GM12878 (cell line): ENCODE results near the gene SYNGAP1. TPM values are rescaled to one million over a fixed set of nuclear protein-coding genes. Genes with fewer than 3 reads are reported as not detected.

Experiments used
- ATAC-seq: fragments of 200-7000 bp; cut with Tn5 transposase; 3 replicates; pipeline ENCODE4 v1.9.1; 2020; ENCODE audit warnings: mild to moderate bottlenecking, moderate library complexity
- BruUV-seq: library from RNA; stranded (reverse); fragments of 400-500 nt; replicated peaks from 2 replicates; lab custom pipeline; 2021; lab: Mats Ljungman, UMichigan
- CTCF ChIA-PET: fragments of 300-600 bp; sonication (Branson Sonifier 250); formaldehyde crosslinking; extraction: SDS; loops from one replicate; lab custom pipeline; 2021; ENCODE audit warnings: inconsistent platforms; lab: Yijun Ruan, JAX
- POLR2A ChIA-PET: fragments of 350-600 bp; formaldehyde crosslinking; extraction: SDS; loops from one replicate; lab custom pipeline; 2021; ENCODE audit warnings: inconsistent platforms; lab: Charles Lee
- RAD21 ChIA-PET: fragments of 300-600 bp; sonication (Branson Sonifier 250); formaldehyde crosslinking; loops from one replicate; lab custom pipeline; 2023; ENCODE audit warnings: antibody characterized with exemption; ENCODE audit not compliant: unreplicated experiment; lab: Charles Lee
- SMC1A ChIA-PET: fragments of 300-600 bp; sonication (Branson Sonifier 250); formaldehyde crosslinking; loops from one replicate; lab custom pipeline; 2023; ENCODE audit not compliant: unreplicated experiment, uncharacterized antibody; lab: Charles Lee
- DNase-seq: peaks from one replicate; pipeline ENCODE4 v3.0.0-alpha.2; 2011; ENCODE audit warnings: low read depth, low spot score
- FAIRE-seq: peaks from 3 replicates; lab custom pipeline; 2011; peaks lifted over from hg19 to GRCh38; lab: Jason Lieb, UNC
- H2AFZ ChIP-seq: 2 replicates; pipeline ENCODE4 v1.6.0; 2011; ENCODE audit warnings: low read depth, low read length, control low read depth; ENCODE audit not compliant: control insufficient read depth
- H3K27ac ChIP-seq: 2 replicates; pipeline ENCODE4 v1.5.1; 2011; ENCODE audit warnings: control low read depth; ENCODE audit not compliant: control insufficient read depth, insufficient read depth
- H3K27me3 ChIP-seq, 2 experiments: replicated peaks in 1 of 2; 2 replicates each; pipeline versions ENCODE4 v1.6.0 to v1.6.1; 2011; ENCODE audit warnings: low read length in 1 of 2; ENCODE audit not compliant: control insufficient read depth in 2 of 2, insufficient read depth in 2 of 2
- H3K36me3 ChIP-seq, 2 experiments: 2 replicates each; pipeline ENCODE4 v1.5.1; 2011; ENCODE audit warnings: low read length in 1 of 2; ENCODE audit not compliant: control insufficient read depth in 2 of 2, insufficient read depth in 2 of 2
- H3K4me1 ChIP-seq: 2 replicates; pipeline ENCODE4 v1.6.1; 2011; ENCODE audit warnings: mild to moderate bottlenecking, low read length, moderate library complexity, mixed read lengths; ENCODE audit not compliant: control insufficient read depth, insufficient read depth
- H3K4me2 ChIP-seq: 2 replicates; pipeline ENCODE4 v1.6.0; 2011; ENCODE audit warnings: control low read depth; ENCODE audit not compliant: control insufficient read depth, insufficient read depth
- H3K4me3 ChIP-seq: fragments of 200-600 bp; sonication (generic); 2 replicates; pipeline ENCODE4 v1.5.1; 2016
- H3K79me2 ChIP-seq: 2 replicates; pipeline ENCODE4 v1.6.0; 2011; ENCODE audit warnings: low read length; ENCODE audit not compliant: control insufficient read depth, insufficient read depth
- H3K9ac ChIP-seq: 2 replicates; pipeline ENCODE4 v1.8.0; 2011; ENCODE audit warnings: low read length, control low read depth, mixed read lengths; ENCODE audit not compliant: control insufficient read depth, insufficient read depth
- H3K9me3 ChIP-seq: replicated peaks from 3 replicates; pipeline ENCODE4 v1.5.1; 2011; ENCODE audit warnings: mild to moderate bottlenecking, low read length; ENCODE audit not compliant: control insufficient read depth, insufficient read depth
- H4K20me1 ChIP-seq: 2 replicates; pipeline ENCODE4 v1.6.0; 2011; ENCODE audit not compliant: control insufficient read depth, insufficient read depth
- CREB1 ChIP-seq: IDR thresholded peaks from 2 replicates; pipeline ENCODE4 v1.6.1; 2012; ENCODE audit warnings: low read depth, mild to moderate bottlenecking, inconsistent platforms
- CTCF ChIP-seq, 3 experiments: IDR thresholded peaks in 2 of 3; conservative IDR thresholded peaks in 1 of 3; 2 replicates each; pipeline ENCODE4 v1.5.1; 2011; ENCODE audit warnings: low read depth in 3 of 3, low read length in 3 of 3, mild to moderate bottlenecking in 3 of 3, control low read depth in 2 of 3, moderate library complexity in 2 of 3, inconsistent platforms in 1 of 3, mixed read lengths in 1 of 3; ENCODE audit not compliant: control insufficient read depth in 2 of 3, insufficient read depth in 1 of 3; ENCODE audit errors: extremely low read depth in 1 of 3
- NFIC ChIP-seq: IDR thresholded peaks from 2 replicates; pipeline ENCODE4 v1.6.1; 2012; ENCODE audit warnings: low read depth, mild to moderate bottlenecking, inconsistent platforms, low read length, moderate library complexity
- NR2F1 ChIP-seq: fragments of 450-650 bp; conservative IDR thresholded peaks from 2 replicates; pipeline ENCODE4 v1.6.1; 2017; ENCODE audit warnings: mild to moderate bottlenecking
- RAD21 ChIP-seq: IDR thresholded peaks from 2 replicates; pipeline ENCODE4 v1.6.1; 2011; ENCODE audit warnings: mild to moderate bottlenecking, low read depth, low read length, moderate library complexity; ENCODE audit not compliant: insufficient read depth
- RB1 ChIP-seq: fragments of 450-650 bp; formaldehyde crosslinking; IDR thresholded peaks from 2 replicates; pipeline ENCODE4 v1.6.1; 2017; ENCODE audit warnings: mild to moderate bottlenecking, borderline replicate concordance
- RUNX3 ChIP-seq: IDR thresholded peaks from 2 replicates; pipeline ENCODE4 v1.6.1; 2012; ENCODE audit warnings: low read length, inconsistent platforms
- SMC3 ChIP-seq: IDR thresholded peaks from 2 replicates; pipeline ENCODE4 v1.6.1; 2011; ENCODE audit warnings: low read length, improper control_type of control experiment, borderline replicate concordance
- SRF ChIP-seq, 2 experiments: IDR thresholded peaks; 2 replicates each; pipeline ENCODE4 v1.6.1; 2011; ENCODE audit warnings: low read depth in 2 of 2, low read length in 2 of 2, mild to moderate bottlenecking in 1 of 2, moderate library complexity in 1 of 2
- WGBS: methylation state at CpG from one replicate; pipeline ENCODE4 v1.1.6; 2016; ENCODE audit warnings: low lambda C conversion rate; ENCODE audit not compliant: insufficient replicate concordance, insufficient coverage; ENCODE audit errors: missing lambda C conversion rate; 5-methylcytosine and 5-hydroxymethylcytosine counted together
- in situ Hi-C: fragments of 300-500 bp; cut with MboI; formaldehyde crosslinking; loops from 9 replicates; pipeline ENCODE4 v1.14.3; 2018; ENCODE audit warnings: mixed read lengths
- intact Hi-C: fragments of 100-400 bp; cut with micrococcal nuclease; formaldehyde crosslinking; loops from one replicate; pipeline ENCODE4 v1.14.2; 2022; ENCODE audit not compliant: unreplicated experiment
- polyA plus RNA-seq, 11 experiments: library from polyadenylated mRNA; depleted of rRNA in 4 of 11; unstranded in 6 of 11; stranded (reverse) in 5 of 11; fragments of >200 nt; fragmentation: Nextera tagmentation in 4 of 11; fragmentation: Illumina TruSeq in 1 of 11; extraction: Ambion mirVana in 4 of 11; extraction: Trizol in 1 of 11; gene quantifications; 1 replicate in 1 of 11; 2 replicates in 10 of 11; pipeline versions ENCODE4 v1.2.1 to v1.2.3, GENCODE V29; 2011 to 2016; ENCODE audit warnings: inconsistent platforms in 2 of 11, missing spikeins in 2 of 11, low read depth in 1 of 11
- total RNA-seq, 4 experiments: library from RNA; depleted of rRNA in 3 of 4; stranded (reverse); fragments of >200 nt in 3 of 4; fragmentation: Illumina TruSeq in 1 of 4; extraction: Trizol in 1 of 4; gene quantifications; 2 replicates each; pipeline versions ENCODE4 v1.2.1 to v1.2.3, GENCODE V29; 2013 to 2021

Gene SYNGAP1
- total and polyA plus RNA-seq, 10 of the 15 experiments (the other 5 are each of a cell fraction or from before 2014, with no cell fraction given) = 0.05 to 9.2 (median 1.2) TPM

DNA sequence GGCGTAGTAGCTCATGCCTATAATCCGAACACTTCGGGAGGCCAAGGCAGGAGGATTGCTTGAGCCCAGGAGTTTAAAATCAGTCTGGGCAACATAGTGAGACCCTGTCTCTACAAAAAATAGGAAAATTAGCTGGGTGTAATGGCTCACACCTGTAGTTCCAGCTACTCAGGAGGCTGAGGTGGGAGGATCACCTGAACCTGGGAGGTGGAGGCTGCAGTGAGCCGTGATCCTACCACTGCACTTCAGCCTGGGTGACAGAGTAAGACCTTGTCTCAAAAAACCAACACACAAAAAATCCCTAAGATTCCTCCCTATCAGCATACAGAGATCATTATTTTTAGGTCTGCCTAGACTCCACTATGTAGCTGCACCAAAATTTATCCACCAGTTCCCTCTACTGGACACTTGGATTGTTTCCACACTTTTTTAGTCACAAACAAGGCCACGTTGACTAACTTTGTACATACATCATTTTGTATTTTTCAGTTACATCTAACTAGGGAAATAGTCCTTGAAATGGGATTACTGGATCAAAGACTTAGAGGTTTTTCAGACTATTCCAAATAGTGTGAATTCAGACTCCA lies 12.6 kb upstream of the SYNGAP1 start:
- Histone ChIP-seq H3K79me2 (peaks cover 2% of the 10 kb centered on the region; the same call in 1 of the 2 replicates), H3K4me1 (peaks cover 7% of the 10 kb centered on the region; the same call in 1 of the 2 replicates), H3K36me3 (peaks cover 33 to 34% of the 10 kb centered on the region in 2 experiments), H3K27me3 (no peaks in the 10 kb centered on the region), H4K20me1 (no peaks in the 10 kb centered on the region), H3K9ac (no peak overlapping the region), H3K4me2 (no peak overlapping the region), H3K9me3 (no peaks in the 10 kb centered on the region), H3K4me3 (no peak overlapping the region), H3K27ac (no peak overlapping the region), H2AFZ (no peak overlapping the region)
- no peak for TF ChIP-seq RB1
- peak; percentile 12; the same call in 1 of the 2 replicates for TF ChIP-seq SMC3
- no peak for TF ChIP-seq RUNX3
- no peak for TF ChIP-seq NFIC
- peak; percentile 52 for TF ChIP-seq RAD21
- TF ChIP-seq NR2F1 = no peak
- TF ChIP-seq CREB1 = no peak
- peak; percentile 5 to 28 (median 10); a peak in 2 of 6 replicates for TF ChIP-seq CTCF (IDR thresholded peaks at IDR 0.05 in 2 of 3, conservative IDR thresholded peaks at IDR 0.05 in 1 of 3; ENCODE audit: control insufficient read depth in 2 of 3, extremely low read depth in 1 of 3, insufficient read depth in 1 of 3, low read depth in 3 of 3, low read length in 3 of 3)
- TF ChIP-seq SRF (IDR thresholded peaks at IDR 0.05; ENCODE audit: low read depth in 2 of 2, low read length in 2 of 2) = no peak
- WGBS = 76% methylated on average over 5 of the region's 5 CpGs
- ChIA-PET CTCF (no interaction called here), SMC1A (interaction anchor here (0.6 kb wide), 1 partner anchor 130 kb away, joined by 3 read pairs; the partner anchor contains the start of gene B3GALT4), POLR2A (no interaction called here), RAD21 (no interaction called here)
- FAIRE-seq (no peak), DNase-seq (no peak), ATAC-seq (no peak)
- BruUV-seq = no TSS peak
- in situ Hi-C loops (no loop called here), intact Hi-C loops (no loop called here)
